Ecto neural progenitor cell (in vitro differentiated cells): ENCODE results near the gene RETSAT.
"Not testable (repeated sequence)": the region's sequence is repeated elsewhere in the genome, so short reads cannot be mapped to it uniquely, and the experiment has no call there.

Source experiments
- DNase-seq: peaks from one replicate; pipeline ENCODE4 v3.0.0-alpha.2; 2018; ENCODE audit warnings: low spot score

The RETSAT gene

GRCh38 chr2:85330839-85331636 is 23.3 kb downstream of the RETSAT start:
- no peak for DNase-seq

- DNase-seq, result not testable (repeated sequence)
Observed at GRCh38 chr2:85329701-85330100, 24.6 kb downstream of the RETSAT start.

GRCh38 chr2:85329181-85329651 is 25.1 kb downstream of the RETSAT start:
- no peak for DNase-seq

GRCh38 chr2:85327822-85328617 is 26.3 kb downstream of the RETSAT start, which contains the start of gene TGOLN2:
TGOLN2 (minus strand) TSS chr2:85327989; CDS start chr2:85327962, 27 bp downstream.
- peak; percentile 91 for DNase-seq

DNA sequence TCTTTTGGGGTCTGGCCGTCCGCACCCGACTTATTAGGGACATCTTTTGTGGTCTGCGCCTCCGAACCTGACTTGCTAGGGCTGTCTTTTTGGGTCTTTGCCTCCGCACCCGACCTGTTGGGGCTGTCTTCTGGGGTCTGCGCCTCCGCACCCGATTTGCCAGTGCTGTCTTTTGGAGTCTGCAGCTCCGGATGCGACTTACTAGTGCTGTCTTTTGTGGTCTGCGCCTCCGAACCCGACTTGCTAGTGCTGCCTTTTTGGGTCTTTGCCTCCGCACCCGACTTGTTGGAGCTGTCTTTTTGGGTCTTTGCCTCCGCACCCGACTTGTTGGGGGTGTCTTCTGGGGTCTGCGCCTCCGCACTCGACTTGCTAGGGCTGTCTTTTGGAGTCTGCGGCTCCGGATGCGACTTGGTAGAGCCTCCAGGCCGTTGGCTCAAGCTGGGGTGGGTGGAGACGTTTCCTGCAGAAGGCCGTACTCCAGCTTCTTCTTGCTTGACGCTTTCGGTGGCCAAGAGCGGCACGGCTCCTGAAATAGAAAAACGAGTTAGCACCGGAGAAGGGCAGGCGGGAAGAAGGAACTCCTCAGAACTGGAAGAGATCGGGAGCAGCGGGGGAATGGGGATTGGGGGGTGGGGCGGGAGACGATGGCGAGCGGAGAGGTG is 27.0 kb downstream of the RETSAT start:
- DNase-seq, result peak; percentile 55

- no peak for DNase-seq
Observed at GRCh38 chr2:85326406-85327159, 27.7 kb downstream of the RETSAT start.

GRCh38 chr2:85325466-85325811 is 28.9 kb downstream of the RETSAT start:
- no peak for DNase-seq

GRCh38 chr2:85324639-85325465 is 29.5 kb downstream of the RETSAT start:
- DNase-seq, result no peak

DNA sequence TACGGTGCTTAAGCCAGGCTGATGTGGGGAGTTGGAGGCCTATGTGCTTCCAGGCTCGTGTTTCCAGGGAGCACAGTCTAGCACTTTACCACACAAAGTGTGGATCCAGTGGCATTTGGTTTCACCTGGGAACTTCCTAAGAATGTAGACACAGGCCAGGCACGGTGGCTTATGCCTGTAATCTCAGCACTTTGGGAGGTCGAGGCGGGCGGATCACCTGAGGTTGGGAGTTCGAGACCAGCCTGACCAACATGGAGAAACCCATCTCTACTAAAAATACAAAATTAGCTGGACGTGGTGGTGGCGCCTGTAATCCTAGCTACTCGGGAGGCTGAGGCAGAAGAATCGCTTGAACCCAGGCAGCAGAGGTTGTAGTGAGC is 30.4 kb downstream of the RETSAT start:
- DNase-seq, result not testable (repeated sequence)

GRCh38 chr2:85323351-85323987 is 30.9 kb downstream of the RETSAT start:
- no peak for DNase-seq

DNA sequence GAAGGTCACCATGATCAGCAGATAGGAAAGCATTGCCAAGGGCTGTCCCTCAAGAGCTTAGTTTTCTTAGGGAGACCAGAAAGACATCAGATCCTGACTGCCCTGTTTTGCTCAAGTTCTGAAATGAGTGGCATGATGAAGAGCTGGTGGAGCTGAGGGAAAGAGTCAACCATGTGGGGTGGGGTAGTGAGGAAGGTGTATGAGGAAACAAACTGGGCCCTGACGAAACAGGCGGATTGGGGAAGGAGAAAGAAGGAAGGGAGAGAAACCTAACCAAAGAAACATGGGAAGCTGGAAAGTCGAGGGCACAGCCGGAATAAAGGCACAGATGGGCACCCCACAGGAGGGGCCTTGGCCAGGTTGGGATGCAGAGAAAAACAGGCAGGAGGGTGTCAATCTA is 34.5 kb downstream of the RETSAT start:
- DNase-seq, result no peak

GRCh38 chr2:85318222-85319074 is 35.9 kb downstream of the RETSAT start:
- no peak for DNase-seq

DNA sequence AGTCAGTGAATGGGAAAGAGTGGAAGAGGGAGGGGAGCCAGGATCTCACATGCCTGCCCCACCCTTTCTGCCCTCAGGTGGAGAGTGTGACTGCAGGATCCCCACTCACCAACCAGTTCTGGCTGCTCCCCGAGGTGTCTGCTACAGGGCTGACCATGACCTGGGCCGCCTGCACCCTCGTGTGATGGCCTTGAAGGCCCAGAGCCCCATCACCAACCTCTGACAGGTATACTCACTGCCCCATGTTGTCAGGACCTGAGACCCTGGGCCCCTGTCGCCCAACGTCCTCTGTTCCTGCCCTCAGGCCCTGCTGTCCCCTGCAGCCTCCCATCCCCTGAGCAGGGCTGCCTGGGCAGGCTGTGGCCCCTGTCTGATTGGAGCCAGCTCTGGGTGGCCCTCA is 38.4 kb downstream of the RETSAT start:
- DNase-seq, result not testable (repeated sequence)

DNA sequence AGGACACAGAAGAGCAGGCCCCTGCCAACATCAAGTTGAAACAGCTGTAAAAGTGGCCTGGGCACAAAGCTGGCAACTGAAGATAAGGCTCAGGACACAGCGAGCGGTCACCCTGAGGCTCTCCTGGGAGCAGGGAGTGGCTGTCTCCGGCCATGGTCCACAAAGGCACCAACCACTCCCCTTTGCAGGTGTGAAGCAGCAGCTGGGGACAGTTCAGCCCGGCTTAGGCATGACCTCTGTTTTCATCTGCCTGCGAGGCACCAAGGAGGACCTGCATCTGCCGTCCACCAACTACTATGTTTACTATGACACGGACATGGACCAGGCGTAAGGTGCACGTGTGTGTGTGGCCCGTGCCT is 39.5 kb downstream of the RETSAT start:
- no peak for DNase-seq

- DNase-seq, result no peak
Observed at GRCh38 chr2:85312404-85312803, 41.9 kb downstream of the RETSAT start.

DNA sequence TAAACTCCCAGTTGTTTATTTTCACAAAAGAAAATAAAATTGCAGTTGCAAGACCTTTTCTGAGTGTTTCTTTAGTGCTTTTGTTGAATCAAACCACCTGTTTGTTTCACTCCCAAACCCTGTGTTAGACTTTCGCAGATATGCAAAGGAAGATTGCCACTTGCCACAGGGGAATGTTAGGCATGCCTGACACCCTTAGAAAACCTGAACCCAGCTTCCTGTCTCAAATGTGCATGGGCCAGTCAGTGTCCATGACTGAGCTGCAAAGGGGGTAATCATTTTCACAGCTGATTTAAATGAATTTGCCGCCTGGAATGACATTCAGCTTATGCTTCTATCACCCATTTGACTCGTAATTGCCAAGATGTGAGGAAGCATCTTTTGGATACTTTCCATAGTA is 44.0 kb downstream of the RETSAT start:
- no peak for DNase-seq

- DNase-seq, result no peak
Observed at GRCh38 chr2:85309699-85310321, 44.5 kb downstream of the RETSAT start.

DNA sequence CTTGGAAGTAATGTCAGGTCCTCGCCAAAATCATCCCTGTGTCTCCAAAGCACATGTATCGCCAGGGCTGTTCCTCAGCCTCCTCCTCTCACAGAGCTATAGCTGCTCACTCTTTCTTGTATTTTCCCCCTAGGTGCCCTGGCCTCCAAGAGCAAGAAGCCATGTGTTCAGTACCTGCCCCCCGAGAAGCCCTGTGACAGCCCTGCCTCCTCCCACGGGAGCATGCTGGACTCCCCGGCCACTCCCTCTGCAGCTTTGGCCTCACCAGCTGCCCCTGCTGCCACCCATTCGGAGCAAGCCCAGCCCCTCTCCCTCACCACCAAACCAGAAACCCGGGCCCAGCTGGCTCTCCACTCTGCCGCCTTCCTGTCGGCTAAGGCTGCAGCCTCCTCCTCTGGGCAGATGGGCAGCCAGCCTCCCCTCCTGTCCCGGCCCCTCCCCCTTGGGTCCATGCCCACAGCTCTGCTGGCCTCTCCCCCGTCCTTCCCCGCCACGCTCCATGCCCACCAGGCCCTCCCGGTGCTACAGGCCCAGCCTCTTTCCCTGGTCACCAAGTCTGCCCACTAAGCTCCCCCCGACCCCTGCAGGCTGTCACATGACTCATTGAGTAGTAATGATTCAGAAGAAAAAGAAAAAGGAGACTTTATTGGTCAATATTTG is 45.3 kb downstream of the RETSAT start:
- no peak for DNase-seq

DNA sequence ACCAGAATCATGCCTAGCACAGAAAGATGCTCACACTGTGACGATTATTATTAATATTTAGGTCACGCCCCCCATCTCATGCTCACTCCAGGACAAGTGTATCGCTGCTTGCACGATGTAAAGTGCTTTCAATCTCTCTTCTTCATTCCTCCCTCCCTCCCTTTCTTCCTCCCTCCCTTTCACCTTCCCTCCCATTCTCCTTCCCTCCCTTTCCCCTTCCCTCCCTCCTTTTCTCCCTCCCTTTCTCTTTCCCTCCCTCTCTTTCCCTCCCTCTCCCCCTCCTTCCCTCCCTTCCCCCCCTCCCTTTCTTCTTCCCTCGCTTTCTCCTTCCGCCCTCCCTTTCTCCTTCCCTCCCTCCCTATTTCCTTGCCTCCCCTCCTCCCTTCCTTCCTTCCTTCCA is 46.1 kb downstream of the RETSAT start:
- no peak for DNase-seq
